ENCODE data around the gene ROCK2.

GRCh38 chr2:11179899-11180298 is 164.5 kb downstream of the ROCK2 start:
- TF ChIP-seq CTCF (conservative IDR thresholded peaks at IDR 0.05; ENCODE audit: low read length) = no peak
- no peak for TF ChIP-seq EZH2phosphoT487 (IDR thresholded peaks at IDR 0.05; ENCODE audit: borderline replicate concordance)

All from Loucy (cell line).